ENCODE results near the gene SLC26A3. TPM values are rescaled to one million over a fixed set of nuclear protein-coding genes. Genes with fewer than 3 reads are reported as not detected.

SLC26A3 gene
- total and polyA plus RNA-seq, 2 of the 8 experiments (the other 6 are each of a cell fraction or from before 2014, with no cell fraction given) = not detected

- Histone ChIP-seq H3K18ac (ENCODE audit: extremely low read depth, low read length) (no peak overlapping the region), H3K23ac (ENCODE audit: insufficient read length) (no peak overlapping the region), H3K23me2 (ENCODE audit: low read depth, low read length) (no peaks in the 10 kb centered on the region), H2AK5ac (ENCODE audit: low read depth, low read length) (no peak overlapping the region), H3K14ac (ENCODE audit: insufficient read length) (no peak overlapping the region), H2BK15ac (ENCODE audit: low read length) (no peak overlapping the region), H3K79me1 (ENCODE audit: low read depth, low read length) (no peaks in the 10 kb centered on the region), H4K91ac (replicated peaks; ENCODE audit: insufficient read length, low read length) (peak overlapping the region; percentile 45), H3K27me3 (replicated peaks in 1 of 4; ENCODE audit: control insufficient read depth in 3 of 4, extremely low read depth in 1 of 4, insufficient read depth in 3 of 4, low read length in 3 of 4) (no peaks in the 10 kb centered on the region), H3K56ac (replicated peaks; ENCODE audit: insufficient read length, low read depth, low read length) (no peak overlapping the region), H3K79me2 (ENCODE audit: control insufficient read depth in 1 of 2, insufficient read depth in 2 of 2, low read length in 2 of 2) (no peaks in the 10 kb centered on the region), H3K4me1 (replicated peaks in 1 of 4; ENCODE audit: control insufficient read depth in 3 of 4, insufficient read depth in 4 of 4, low read length in 3 of 4) (no peaks in the 10 kb centered on the region), H3K9ac (replicated peaks in 1 of 4; ENCODE audit: extremely low read depth in 1 of 4, low read depth in 3 of 4, low read length in 3 of 4) (no peak overlapping the region), H3K4me3 (ENCODE audit: extremely low read depth in 1 of 4, insufficient read depth in 2 of 4, low read depth in 3 of 4, low read length in 4 of 4) (no peak overlapping the region), H2AFZ (ENCODE audit: low read length) (peak overlapping the region; percentile 53; the same call in 1 of the 2 replicates), H2BK120ac (replicated peaks; ENCODE audit: low read depth, low read length) (no peak overlapping the region), H3K36me3 (ENCODE audit: control insufficient read depth in 2 of 4, insufficient read depth in 4 of 4, low read length in 3 of 4) (no peaks in the 10 kb centered on the region), H3K27ac (ENCODE audit: low read depth, low read length) (no peak overlapping the region), H4K20me1 (replicated peaks in 1 of 2; ENCODE audit: control insufficient read depth in 1 of 2, insufficient read depth in 2 of 2, low read length in 2 of 2) (peaks cover 0 to 1% of the 10 kb centered on the region in 2 experiments), H4K8ac (ENCODE audit: extremely low read depth, insufficient read depth, low read length) (no peak overlapping the region), H2BK20ac (ENCODE audit: low read length) (no peak overlapping the region), H4K5ac (ENCODE audit: insufficient read length, low read depth, low read length) (no peak overlapping the region), H3K9me3 (ENCODE audit: insufficient read depth in 2 of 2, low read depth in 1 of 2, low read length in 1 of 2) (no peaks in the 10 kb centered on the region), H3K4ac (replicated peaks; ENCODE audit: insufficient read length, low read depth, low read length) (no peak overlapping the region), H3K4me2 (ENCODE audit: insufficient read depth in 1 of 2, low read depth in 2 of 2, low read length in 2 of 2) (no peak overlapping the region), H2BK12ac (ENCODE audit: low read depth, low read length) (0 out of 2 replicates have a peak overlapping the region, but pooled peaks have one; percentile 10), H2BK5ac (ENCODE audit: low read depth, low read length) (no peak overlapping the region)
- ChIA-PET POLR2A (ENCODE audit: partially characterized antibody) (interaction anchor here (0.6 kb wide), 1 partner anchor 1945 kb away, joined by 3 read pairs; no protein-coding TSS in a partner anchor), CTCF (ENCODE audit: partially characterized antibody) (no interaction called here)
- 87% methylated on average over 4 of the region's 4 CpGs; no CpG with 5 or more reads in 1 of the 2 experiments for WGBS, 2 experiments (ENCODE audit: extremely low coverage in 1 of 2, insufficient coverage in 1 of 2, insufficient read length in 1 of 2, insufficient replicate concordance in 2 of 2, low coverage in 1 of 2, low lambda C conversion rate in 2 of 2, missing lambda C conversion rate in 1 of 2)
- no peak for DNase-seq (ENCODE audit: low read depth in 1 of 2, low spot score in 2 of 2)
- FAIRE-seq = no peak
- no peak for TF ChIP-seq SRF (IDR thresholded peaks at IDR 0.05; ENCODE audit: low read depth, low read length)
- TF ChIP-seq PHF8 (conservative IDR thresholded peaks at IDR 0.05; ENCODE audit: low read depth, low read length) = no peak
- TF ChIP-seq E2F6 (IDR thresholded peaks at IDR 0.05) = no peak
- no peak for TF ChIP-seq HDAC6 (IDR thresholded peaks at IDR 0.05; ENCODE audit: low read depth, low read length)
- TF ChIP-seq RFX5 (IDR thresholded peaks at IDR 0.05; ENCODE audit: borderline replicate concordance, low read depth, low read length) = no peak
- no peak for TF ChIP-seq SIRT6 (IDR thresholded peaks at IDR 0.05; ENCODE audit: low read length)
- TF ChIP-seq KDM1A (IDR thresholded peaks at IDR 0.05; ENCODE audit: borderline replicate concordance, low read length) = no peak
- no peak for TF ChIP-seq YY1 (IDR thresholded peaks at IDR 0.05; ENCODE audit: low read depth, low read length)
- TF ChIP-seq RNF2 (IDR thresholded peaks at IDR 0.05; ENCODE audit: borderline replicate concordance, low read depth, low read length, missing control alignments, poor library complexity, severe bottlenecking) = no peak
- TF ChIP-seq, protein P1, sequence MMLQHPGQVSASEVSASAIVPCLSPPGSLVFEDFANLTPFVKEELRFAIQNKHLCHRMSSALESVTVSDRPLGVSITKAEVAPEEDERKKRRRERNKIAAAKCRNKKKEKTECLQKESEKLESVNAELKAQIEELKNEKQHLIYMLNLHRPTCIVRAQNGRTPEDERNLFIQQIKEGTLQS (IDR thresholded peaks at IDR 0.05; ENCODE audit: insufficient read depth, low read depth, low read length) = no peak
- TF ChIP-seq NRF1 (IDR thresholded peaks at IDR 0.05; ENCODE audit: low read depth, low read length) = no peak
- TF ChIP-seq ZNF274 (IDR thresholded peaks at IDR 0.05; ENCODE audit: borderline replicate concordance, extremely low read depth, low read length) = no peak
- no peak for TF ChIP-seq JUND (IDR thresholded peaks at IDR 0.05; ENCODE audit: low read length)
Observed at GRCh38 chr7:107809179-107809578, 6.2 kb upstream of the SLC26A3 start.
